Adrenal gland (tissue), 12 donors: Measurements from ENCODE around the gene PCNX2. TPM values are rescaled to one million over a fixed set of nuclear protein-coding genes. Genes with fewer than 3 reads are reported as not detected.

Experiments
- DNase-seq, 7 donors: peaks; one replicate each; pipeline ENCODE4 v3.0.0-alpha.2; 2019 to 2020
- H3K27ac ChIP-seq, 5 donors: fragments of 200-600 bp; sonication (generic) in 4 of 5; 1 replicate in 3 of 5; 2 replicates in 2 of 5; pipeline versions ENCODE4 v1.5.1 to v1.8.0; 2016 to 2020; ENCODE audit warnings: mild to moderate bottlenecking in 1 of 5
- H3K27me3 ChIP-seq: fragments of 200-600 bp; 2 replicates; pipeline ENCODE4 v1.8.0; 2021
- H3K36me3 ChIP-seq, 2 donors: fragments of 200-600 bp; replicated peaks in 1 of 2; 1 replicate in 1 of 2; 2 replicates in 1 of 2; pipeline versions ENCODE4 v1.5.1 to v1.8.0; 2018 to 2022
- H3K4me1 ChIP-seq, 2 donors: fragments of 200-600 bp; replicated peaks in 1 of 2; 1 replicate in 1 of 2; 2 replicates in 1 of 2; pipeline versions ENCODE4 v1.5.1 to v1.8.0; 2018 to 2021
- H3K4me3 ChIP-seq, 4 donors: fragments of 200-600 bp; sonication (generic) in 3 of 4; one replicate each; pipeline ENCODE4 v1.5.1; 2016 to 2018
- H3K9me3 ChIP-seq, 3 donors: fragments of 200-600 bp; sonication (generic) in 1 of 3; replicated peaks in 1 of 3; 1 replicate in 2 of 3; 2 replicates in 1 of 3; pipeline versions ENCODE4 v1.5.1 to v1.8.0; 2016 to 2021
- CTCF ChIP-seq, 6 experiments: fragments of 450-650 bp in 4 of 6; fragments of 200-600 bp in 2 of 6; sonication (generic) in 1 of 6; IDR thresholded peaks; 1 replicate in 5 of 6; 2 replicates in 1 of 6; pipeline versions ENCODE4 v1.5.1 to v1.8.0; 2016 to 2021; ENCODE audit warnings: antibody characterized with exemption in 6 of 6, mild to moderate bottlenecking in 2 of 6, moderate library complexity in 1 of 6
- POLR2A ChIP-seq, 2 donors: fragments of 450-650 bp; IDR thresholded peaks; one replicate each; pipeline ENCODE4 v1.6.1; 2017; ENCODE audit warnings: antibody characterized with exemption in 2 of 2, mild to moderate bottlenecking in 2 of 2, moderate library complexity in 1 of 2
- WGBS, 4 donors: extraction: QIAGEN DNeasy Blood & Tissue Kit in 2 of 4; methylation state at CpG; one replicate each; pipeline versions ENCODE4 v1.1.5 to v1.1.7; 2013 to 2017; 5-methylcytosine and 5-hydroxymethylcytosine counted together
- intact Hi-C, 2 donors: fragments of 100-400 bp; cut with DNase I; formaldehyde crosslinking; loops; one replicate each; pipeline versions ENCODE4 v1.14.1 to v1.15.0; 2022 to 2023
- polyA plus RNA-seq, 3 donors: library from polyadenylated mRNA; stranded (reverse); fragments of 200-250 nt in 2 of 3; fragments of 350-450 nt in 1 of 3; fragmentation: Illumina TruSeq in 1 of 3; extraction: RNeasy Lipid Tissue Mini Kit (QIAGEN cat#74804) in 1 of 3; gene quantifications; one replicate each; pipeline ENCODE4 v1.2.3, GENCODE V29; 2013 to 2014
- total RNA-seq, 9 donors: library from RNA; depleted of rRNA in 4 of 9; stranded (reverse); fragments of >200 nt in 4 of 9; fragments of 120-200 nt in 1 of 9; fragmentation: NEBNext Ultra II Directional in 1 of 9; extraction: Animal tissue kit (Norgen Biotek cat#: 25700) in 1 of 9; gene quantifications; one replicate each; pipeline versions ENCODE4 v1.1.0 to v1.2.4, GENCODE V29; 2013 to 2023
- donor health status: healthy with polysubstance abuse.
- donor health status: Bipolar disorder and iron deficiency.
- donor health status: DM: yes; HTN: yes; CAD: no.
- donor health status: DM: no; HTN: no; CAD: no.
- donor health status: DM: no; HTN: no; CAD: no.
- donor health status: DM: yes; HTN: yes; CAD: no.

The PCNX2 gene
- total and polyA plus RNA-seq, 12 donors, result 2.2 to 14.5 (median 5.5) TPM

GRCh38 chr1:233340031-233340555 is 44.6 kb upstream of the PCNX2 start:
- no peaks in the 10 kb centered on the region for H3K4me1 ChIP-seq
- WGBS, 4 donors, result 78 to 97% (median 86%) methylated on average over 3 of the region's 3 CpGs
- H3K27me3 ChIP-seq, result no peaks in the 10 kb centered on the region
- no peaks in the 10 kb centered on the region for H3K36me3 ChIP-seq
- no peaks in the 10 kb centered on the region for H3K9me3 ChIP-seq
- no peak overlapping the region for H3K27ac ChIP-seq
- no peak for TF ChIP-seq POLR2A (IDR thresholded peaks at IDR 0.05)
- no peak for TF ChIP-seq CTCF (IDR thresholded peaks at IDR 0.05)
- DNase-seq, result no peak
- intact Hi-C loops, result no loop called here
- H3K4me3 ChIP-seq, result no peak overlapping the region

GRCh38 chr1:233338102-233338501 is 42.6 kb upstream of the PCNX2 start:
- DNase-seq, result no peak
- intact Hi-C loops, result no loop called here
- Histone ChIP-seq H3K27me3 (no peaks in the 10 kb centered on the region), H3K36me3 (no peaks in the 10 kb centered on the region), H3K27ac (no peak overlapping the region), H3K9me3 (no peaks in the 10 kb centered on the region), H3K4me1 (peaks cover under 1 to 3% of the 10 kb centered on the region in 2 donors), H3K4me3 (no peak overlapping the region)
- WGBS, 4 donors, result 95 to 99% (median 97%) methylated on average over 2 of the region's 2 CpGs
- TF ChIP-seq CTCF (IDR thresholded peaks at IDR 0.05) (no peak), POLR2A (IDR thresholded peaks at IDR 0.05) (no peak)

- DNase-seq, result no peak
- Histone ChIP-seq H3K27ac (no peak overlapping the region), H3K9me3 (no peaks in the 10 kb centered on the region), H3K36me3 (no peaks in the 10 kb centered on the region), H3K4me1 (peaks cover 3 to 7% of the 10 kb centered on the region in 2 donors), H3K27me3 (no peaks in the 10 kb centered on the region), H3K4me3 (no peak overlapping the region)
- 85 to 92% (median 86%) methylated on average over 3 of the region's 3 CpGs for WGBS, 4 donors
- TF ChIP-seq CTCF (IDR thresholded peaks at IDR 0.05), result no peak
- TF ChIP-seq POLR2A (IDR thresholded peaks at IDR 0.05), result no peak
- intact Hi-C loops, result no loop called here
Observed at GRCh38 chr1:233337505-233337904, 42.0 kb upstream of the PCNX2 start.

GRCh38 chr1:233336554-233337456 is 41.3 kb upstream of the PCNX2 start:
- intact Hi-C loops, result no loop called here
- 87 to 95% (median 88%) methylated on average over 5 of the region's 5 CpGs for WGBS, 4 donors
- Histone ChIP-seq H3K4me1 (peaks cover 3 to 9% of the 10 kb centered on the region in 2 donors), H3K27ac (no peak overlapping the region), H3K27me3 (no peaks in the 10 kb centered on the region), H3K36me3 (no peaks in the 10 kb centered on the region), H3K4me3 (no peak overlapping the region), H3K9me3 (no peaks in the 10 kb centered on the region)
- no peak for TF ChIP-seq POLR2A (IDR thresholded peaks at IDR 0.05)
- no peak for TF ChIP-seq CTCF (IDR thresholded peaks at IDR 0.05)
- DNase-seq, result no peak
